ENCODE results near the gene RALGAPA1.

The RALGAPA1 gene

GRCh38 chr14:35532783-35533356 lies 276.2 kb downstream of the RALGAPA1 start:
- Histone ChIP-seq H4K20me1 (ENCODE audit: control insufficient read depth, insufficient read depth, low read depth, low read length) (no peaks in the 10 kb centered on the region), H3K4me3 (ENCODE audit: low read length) (peak overlapping the region; percentile 89), H3K79me2 (ENCODE audit: control insufficient read depth, low read length) (no peaks in the 10 kb centered on the region), H3K27ac (ENCODE audit: low read depth, low read length) (no peak overlapping the region), H3F3A (ENCODE audit: control insufficient read depth, insufficient read depth) (peaks cover 3% of the 10 kb centered on the region), H3K4me1 (ENCODE audit: control insufficient read depth, low read length) (peaks cover 12% of the 10 kb centered on the region), H3K9me2 (replicated peaks; ENCODE audit: control insufficient read depth, low read length) (no peaks in the 10 kb centered on the region), H3K4me2 (ENCODE audit: low read length) (peak overlapping the region; percentile 94), H3K27me3 (ENCODE audit: control insufficient read depth, low read length) (peaks cover 54% of the 10 kb centered on the region), H3K9me3 (ENCODE audit: control insufficient read depth, insufficient read depth, low read length) (no peaks in the 10 kb centered on the region), H3K36me3 (ENCODE audit: control insufficient read depth, low read length) (no peaks in the 10 kb centered on the region)
- TF ChIP-seq CTCF (IDR thresholded peaks at IDR 0.05; ENCODE audit: low read depth, low read length, poor library complexity, severe bottlenecking) = no peak
- TF ChIP-seq EZH2phosphoT487 (IDR thresholded peaks at IDR 0.05; ENCODE audit: borderline replicate concordance, low read length) = no peak

- H3K4me3 ChIP-seq (ENCODE audit: low read length) = no peak overlapping the region
- no peaks in the 10 kb centered on the region for H4K20me1 ChIP-seq (ENCODE audit: control insufficient read depth, insufficient read depth, low read depth, low read length)
- H3K4me1 ChIP-seq (ENCODE audit: control insufficient read depth, low read length) = peaks cover 12% of the 10 kb centered on the region
- no peak overlapping the region for H3K4me2 ChIP-seq (ENCODE audit: low read length)
- H3K9me2 ChIP-seq (replicated peaks; ENCODE audit: control insufficient read depth, low read length) = no peaks in the 10 kb centered on the region
- no peaks in the 10 kb centered on the region for H3K9me3 ChIP-seq (ENCODE audit: control insufficient read depth, insufficient read depth, low read length)
- peaks cover 3% of the 10 kb centered on the region for H3F3A ChIP-seq (ENCODE audit: control insufficient read depth, insufficient read depth)
- H3K79me2 ChIP-seq (ENCODE audit: control insufficient read depth, low read length) = no peaks in the 10 kb centered on the region
- TF ChIP-seq EZH2phosphoT487 (IDR thresholded peaks at IDR 0.05; ENCODE audit: borderline replicate concordance, low read length) (no peak), CTCF (IDR thresholded peaks at IDR 0.05; ENCODE audit: low read depth, low read length, poor library complexity, severe bottlenecking) (no peak)
- H3K27ac ChIP-seq (ENCODE audit: low read depth, low read length) = no peak overlapping the region
- H3K27me3 ChIP-seq (ENCODE audit: control insufficient read depth, low read length) = peaks cover 54% of the 10 kb centered on the region
- H3K36me3 ChIP-seq (ENCODE audit: control insufficient read depth, low read length) = no peaks in the 10 kb centered on the region
Observed at GRCh38 chr14:35531960-35532747, 276.9 kb downstream of the RALGAPA1 start.

GRCh38 chr14:35526962-35527361 lies 282.1 kb downstream of the RALGAPA1 start:
- Histone ChIP-seq H3K27me3 (ENCODE audit: control insufficient read depth, low read length) (peaks cover 23% of the 10 kb centered on the region), H4K20me1 (ENCODE audit: control insufficient read depth, insufficient read depth, low read depth, low read length) (no peaks in the 10 kb centered on the region), H3F3A (ENCODE audit: control insufficient read depth, insufficient read depth) (no peaks in the 10 kb centered on the region), H3K9me2 (replicated peaks; ENCODE audit: control insufficient read depth, low read length) (no peaks in the 10 kb centered on the region), H3K36me3 (ENCODE audit: control insufficient read depth, low read length) (no peaks in the 10 kb centered on the region), H3K4me3 (ENCODE audit: low read length) (no peak overlapping the region), H3K9me3 (ENCODE audit: control insufficient read depth, insufficient read depth, low read length) (no peaks in the 10 kb centered on the region), H3K4me1 (ENCODE audit: control insufficient read depth, low read length) (no peaks in the 10 kb centered on the region), H3K4me2 (ENCODE audit: low read length) (no peak overlapping the region), H3K27ac (ENCODE audit: low read depth, low read length) (no peak overlapping the region), H3K79me2 (ENCODE audit: control insufficient read depth, low read length) (no peaks in the 10 kb centered on the region)
- no peak for TF ChIP-seq EZH2phosphoT487 (IDR thresholded peaks at IDR 0.05; ENCODE audit: borderline replicate concordance, low read length)
- no peak for TF ChIP-seq CTCF (IDR thresholded peaks at IDR 0.05; ENCODE audit: low read depth, low read length, poor library complexity, severe bottlenecking)

Data from DOHH2 (cell line).